Trophoblast cell (in vitro differentiated cells and primary cell): Measurements from ENCODE around the gene KDM4B.
A peak's percentile ranks its signal among the peaks of the same experiment; 100 is the strongest.

Source experiments
- DNase-seq, 2 donors: peaks; one replicate each; pipeline ENCODE4 v3.0.0-alpha.2; 2016
- H2AFZ ChIP-seq: 2 replicates; pipeline ENCODE4 v1.6.1; 2013; ENCODE audit warnings: low read length, moderate library complexity, mild to moderate bottlenecking; ENCODE audit not compliant: insufficient read depth, poor library complexity
- H2AK5ac ChIP-seq: 2 replicates; pipeline ENCODE4 v1.6.1; 2013; ENCODE audit warnings: mild to moderate bottlenecking, low read length
- H2BK120ac ChIP-seq: 2 replicates; pipeline ENCODE4 v1.6.1; 2013; ENCODE audit warnings: low read length, mild to moderate bottlenecking, moderate library complexity; ENCODE audit not compliant: insufficient read depth, poor library complexity
- H2BK12ac ChIP-seq: 2 replicates; pipeline ENCODE4 v1.6.1; 2013; ENCODE audit warnings: mild to moderate bottlenecking, low read length, moderate library complexity
- H2BK5ac ChIP-seq: 2 replicates; pipeline ENCODE4 v1.6.1; 2013; ENCODE audit warnings: low read length, low read depth, moderate library complexity, mild to moderate bottlenecking; ENCODE audit not compliant: poor library complexity
- H3K14ac ChIP-seq: 2 replicates; pipeline ENCODE4 v1.6.1; 2013; ENCODE audit warnings: mild to moderate bottlenecking, low read length
- H3K18ac ChIP-seq: 2 replicates; pipeline ENCODE4 v1.6.1; 2013; ENCODE audit warnings: mild to moderate bottlenecking, low read length
- H3K23ac ChIP-seq: 2 replicates; pipeline ENCODE4 v1.6.1; 2013; ENCODE audit warnings: low read length
- H3K27ac ChIP-seq: 2 replicates; pipeline ENCODE4 v1.5.1; 2013; ENCODE audit warnings: low read depth, mild to moderate bottlenecking, inconsistent platforms, low read length, moderate library complexity
- H3K27me3 ChIP-seq: 2 replicates; pipeline ENCODE4 v1.6.1; 2013; ENCODE audit warnings: inconsistent platforms, mild to moderate bottlenecking, low read length, moderate library complexity; ENCODE audit not compliant: insufficient read depth
- H3K36me3 ChIP-seq, 2 experiments: 1 replicate in 1 of 2; 2 replicates in 1 of 2; pipeline ENCODE4 v1.6.1; 2013; ENCODE audit warnings: low read length in 2 of 2, mild to moderate bottlenecking in 2 of 2, moderate library complexity in 1 of 2; ENCODE audit not compliant: insufficient read depth in 2 of 2, control insufficient read depth in 1 of 2
- H3K4ac ChIP-seq: 2 replicates; pipeline ENCODE4 v1.6.1; 2013; ENCODE audit warnings: low read depth, mild to moderate bottlenecking, low read length, moderate library complexity
- H3K4me1 ChIP-seq, 2 experiments: 1 replicate in 1 of 2; 2 replicates in 1 of 2; pipeline ENCODE4 v1.6.1; 2013; ENCODE audit warnings: low read length in 2 of 2, mild to moderate bottlenecking in 2 of 2, moderate library complexity in 1 of 2; ENCODE audit not compliant: insufficient read depth in 2 of 2, control insufficient read depth in 1 of 2
- H3K4me2 ChIP-seq: 2 replicates; pipeline ENCODE4 v1.6.1; 2013; ENCODE audit warnings: inconsistent platforms, mild to moderate bottlenecking, low read length, moderate library complexity
- H3K4me3 ChIP-seq: 2 replicates; pipeline ENCODE4 v1.5.1; 2013; ENCODE audit warnings: mild to moderate bottlenecking, low read depth, low read length, inconsistent platforms
- H3K79me1 ChIP-seq: one replicate; pipeline ENCODE4 v1.6.1; 2013; ENCODE audit warnings: low read length
- H3K79me2 ChIP-seq: 2 replicates; pipeline ENCODE4 v1.6.1; 2013; ENCODE audit warnings: low read length, mild to moderate bottlenecking; ENCODE audit not compliant: control insufficient read depth, insufficient read depth, poor library complexity
- H3K9ac ChIP-seq: 2 replicates; pipeline ENCODE4 v1.6.1; 2013; ENCODE audit warnings: mild to moderate bottlenecking, low read length
- H3K9me3 ChIP-seq: 2 replicates; pipeline ENCODE4 v1.6.1; 2013; ENCODE audit warnings: low read depth, mild to moderate bottlenecking, control low read depth, inconsistent platforms, low read length; ENCODE audit not compliant: insufficient read depth
- H4K12ac ChIP-seq: 2 replicates; pipeline ENCODE4 v1.6.1; 2013; ENCODE audit warnings: low read depth, mild to moderate bottlenecking, low read length, moderate library complexity
- H4K8ac ChIP-seq: 2 replicates; pipeline ENCODE4 v1.6.1; 2013; ENCODE audit warnings: low read depth, mild to moderate bottlenecking, low read length, moderate library complexity
- H4K91ac ChIP-seq: one replicate; pipeline ENCODE4 v1.6.1; 2013; ENCODE audit warnings: low read depth, mild to moderate bottlenecking, low read length, moderate library complexity
- WGBS: extraction: QIAGEN DNeasy Blood & Tissue Kit; methylation state at CpG from one replicate; pipeline ENCODE4 v1.1.7; 2013; ENCODE audit warnings: missing lambda C conversion rate; ENCODE audit not compliant: insufficient read length, insufficient coverage; ENCODE audit errors: extremely low coverage; 5-methylcytosine and 5-hydroxymethylcytosine counted together

The KDM4B gene

DNA sequence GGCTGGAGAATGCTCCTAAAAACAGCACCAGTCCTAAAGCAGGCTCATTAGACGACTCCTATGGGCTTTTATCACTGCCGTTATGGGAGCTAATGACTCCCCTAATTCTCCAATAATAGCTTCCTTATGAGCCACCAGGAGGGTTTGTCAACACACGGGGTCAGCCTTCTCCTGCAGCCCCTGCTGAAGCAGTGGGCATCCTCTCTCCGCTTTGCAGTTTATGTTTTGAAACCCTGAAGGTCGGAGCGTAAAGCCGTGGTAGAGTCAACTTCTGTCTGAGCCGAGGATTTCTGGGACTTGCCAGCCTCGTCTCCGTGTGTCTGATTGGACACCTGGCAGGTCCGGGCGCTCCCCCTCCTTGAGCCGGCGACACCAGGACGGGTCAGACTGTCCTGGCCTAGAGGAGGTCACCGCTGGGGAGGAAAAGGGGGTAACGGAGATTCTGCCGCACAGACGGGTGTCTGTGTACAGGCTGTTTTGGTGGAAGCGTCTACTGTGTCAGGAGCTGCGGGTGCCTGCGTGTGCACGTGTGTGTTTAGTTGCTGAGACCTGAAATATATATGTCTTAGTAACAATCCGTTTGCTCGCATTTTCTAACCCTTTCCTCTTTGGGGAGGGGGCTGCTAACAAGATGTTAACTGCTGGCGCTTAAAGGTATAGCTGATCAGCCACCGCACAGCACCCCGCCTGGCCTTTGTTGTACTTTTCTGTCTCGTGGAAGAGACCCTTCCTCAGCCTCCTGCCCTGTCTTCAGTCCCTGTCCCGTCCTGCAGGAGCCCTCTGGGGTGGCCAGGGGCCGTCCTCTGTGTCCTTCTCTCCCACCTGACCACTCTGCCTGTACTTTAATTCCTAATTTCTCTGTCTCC, 1.9 kb downstream of the KDM4B start:
- Histone ChIP-seq H2BK120ac (no peak overlapping the region), H4K8ac (no peak overlapping the region), H3K27ac (peak overlapping the region; percentile 35), H3K23ac (no peak overlapping the region), H3K18ac (peak overlapping the region; percentile 40), H3K27me3 (no peaks in the 10 kb centered on the region), H3K9me3 (no peaks in the 10 kb centered on the region), H3K4me1 (peaks cover 29 to 37% of the 10 kb centered on the region in 2 experiments), H3K36me3 (peaks cover 0 to 2% of the 10 kb centered on the region in 2 experiments), H3K4me2 (peak overlapping the region; percentile 99), H2AFZ (no peak overlapping the region), H2BK12ac (no peak overlapping the region), H4K91ac (peak overlapping the region; percentile 25), H3K4ac (peak overlapping the region; percentile 47), H3K79me2 (peaks cover 37% of the 10 kb centered on the region), H3K9ac (peak overlapping the region; percentile 74), H3K4me3 (peak overlapping the region; percentile 79), H4K12ac (no peak overlapping the region), H2AK5ac (no peak overlapping the region), H3K79me1 (peaks cover 32% of the 10 kb centered on the region), H3K14ac (peak overlapping the region; percentile 34), H2BK5ac (peak overlapping the region; percentile 4)
- peak; percentile 44 to 57 for DNase-seq
- WGBS: no CpG with 5 or more reads among the region's 31 CpGs

- peaks cover 0 to 2% of the 10 kb centered on the region in 2 experiments for H3K36me3 ChIP-seq
- H3K4ac ChIP-seq: peak overlapping the region; percentile 47
- H3K79me2 ChIP-seq: peaks cover 37% of the 10 kb centered on the region
- no peak overlapping the region for H2BK5ac ChIP-seq
- H3K27ac ChIP-seq: peak overlapping the region; percentile 35
- H3K9ac ChIP-seq: no peak overlapping the region
- peaks cover 32% of the 10 kb centered on the region for H3K79me1 ChIP-seq
- H2AFZ ChIP-seq: no peak overlapping the region
- H2BK12ac ChIP-seq: peak overlapping the region; percentile 1
- peaks cover 29 to 38% of the 10 kb centered on the region in 2 experiments for H3K4me1 ChIP-seq
- H4K8ac ChIP-seq: no peak overlapping the region
- peak overlapping the region; percentile 0 for H3K14ac ChIP-seq
- H2BK120ac ChIP-seq: peak overlapping the region; percentile 56
- no peak overlapping the region for H3K23ac ChIP-seq
- H3K4me3 ChIP-seq: peak overlapping the region; percentile 55
- peak overlapping the region; percentile 32 for H2AK5ac ChIP-seq
- WGBS: no CpG with 5 or more reads among the region's 10 CpGs
- H4K12ac ChIP-seq: no peak overlapping the region
- peak overlapping the region; percentile 74 for H4K91ac ChIP-seq
- peak overlapping the region; percentile 24 for H3K18ac ChIP-seq
- H3K27me3 ChIP-seq: no peaks in the 10 kb centered on the region
- DNase-seq: peak; percentile 63 to 66
- H3K4me2 ChIP-seq: peak overlapping the region; percentile 99
- no peaks in the 10 kb centered on the region for H3K9me3 ChIP-seq
Observed at GRCh38 chr19:4971424-4971793, 2.5 kb downstream of the KDM4B start.

DNA sequence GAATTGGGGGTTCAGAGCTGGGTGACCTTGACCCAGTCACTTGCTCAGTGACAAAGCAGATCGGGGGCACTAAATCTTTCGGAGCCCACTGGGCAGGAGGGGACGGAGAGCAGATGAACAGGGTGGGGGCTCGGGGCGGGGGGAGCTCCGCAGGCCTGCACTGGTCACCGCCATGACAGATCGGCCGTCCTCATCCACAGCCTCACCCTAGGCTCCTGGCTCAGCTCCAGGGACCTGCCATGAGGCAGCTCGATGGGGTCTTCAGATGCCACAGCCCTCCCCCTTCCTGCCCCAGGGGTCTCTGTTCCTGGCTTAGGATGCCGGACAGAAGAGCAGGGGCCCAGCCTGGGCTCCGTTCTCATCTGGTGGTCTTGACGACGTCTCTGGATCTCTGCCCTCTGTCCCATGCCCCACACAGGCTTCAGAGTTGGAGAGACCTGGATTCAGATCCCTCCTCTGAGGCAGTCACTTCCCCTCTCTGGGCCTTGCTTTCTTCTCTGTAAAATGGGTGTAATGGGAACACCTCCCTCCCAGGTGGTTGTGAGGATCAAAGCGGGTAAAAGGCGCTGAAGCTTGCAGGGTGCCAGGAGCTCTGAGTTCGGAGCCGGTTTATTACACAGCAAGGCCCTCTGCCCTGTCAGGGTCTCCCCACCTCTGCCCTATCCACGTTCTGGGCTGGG, 3.0 kb downstream of the KDM4B start:
- Histone ChIP-seq H2BK5ac (peak overlapping the region; percentile 58), H2BK120ac (peak overlapping the region; percentile 56), H4K8ac (peak overlapping the region; percentile 45), H4K91ac (peak overlapping the region; percentile 74), H2AK5ac (peak overlapping the region; percentile 85), H3K4ac (peak overlapping the region; percentile 47), H3K4me1 (peaks cover 33 to 43% of the 10 kb centered on the region in 2 experiments), H2BK12ac (peak overlapping the region; percentile 59), H3K79me2 (peaks cover 40% of the 10 kb centered on the region), H3K27me3 (no peaks in the 10 kb centered on the region), H3K9me3 (no peaks in the 10 kb centered on the region), H3K36me3 (peaks cover under 1 to 2% of the 10 kb centered on the region in 2 experiments), H3K4me2 (peak overlapping the region; percentile 99), H3K9ac (no peak overlapping the region), H4K12ac (no peak overlapping the region), H3K14ac (peak overlapping the region; percentile 12), H3K4me3 (no peak overlapping the region), H3K79me1 (peaks cover 36% of the 10 kb centered on the region), H3K18ac (peak overlapping the region; percentile 66), H3K27ac (peak overlapping the region; percentile 35), H3K23ac (no peak overlapping the region), H2AFZ (peak overlapping the region; percentile 19)
- no CpG with 5 or more reads among the region's 19 CpGs for WGBS
- no peak for DNase-seq

GRCh38 chr19:4972509-4973230, 3.8 kb downstream of the KDM4B start:
- peaks cover 47% of the 10 kb centered on the region for H3K79me2 ChIP-seq
- peak overlapping the region; percentile 66 for H3K18ac ChIP-seq
- peak overlapping the region; percentile 45 for H4K8ac ChIP-seq
- no peaks in the 10 kb centered on the region for H3K27me3 ChIP-seq
- H3K4me1 ChIP-seq: peaks cover 40 to 50% of the 10 kb centered on the region in 2 experiments
- peaks cover 43% of the 10 kb centered on the region for H3K79me1 ChIP-seq
- peak overlapping the region; percentile 85 for H2AK5ac ChIP-seq
- H4K91ac ChIP-seq: peak overlapping the region; percentile 74
- peak in 1 of 2 donors; percentile 39 for DNase-seq
- peak overlapping the region; percentile 12 for H3K14ac ChIP-seq
- peak overlapping the region; percentile 18 for H2BK120ac ChIP-seq
- H2BK5ac ChIP-seq: peak overlapping the region; percentile 58
- peaks cover 5 to 7% of the 10 kb centered on the region in 2 experiments for H3K36me3 ChIP-seq
- peak overlapping the region; percentile 20 for H3K4me2 ChIP-seq
- H3K9ac ChIP-seq: no peak overlapping the region
- H3K27ac ChIP-seq: peak overlapping the region; percentile 35
- no CpG with 5 or more reads among the region's 12 CpGs for WGBS
- no peak overlapping the region for H4K12ac ChIP-seq
- peak overlapping the region; percentile 47 for H3K4ac ChIP-seq
- H3K9me3 ChIP-seq: no peaks in the 10 kb centered on the region
- H3K4me3 ChIP-seq: no peak overlapping the region
- peak overlapping the region; percentile 59 for H2BK12ac ChIP-seq
- H3K23ac ChIP-seq: peak overlapping the region; percentile 11
- H2AFZ ChIP-seq: peak overlapping the region; percentile 19
